ENCODE measurements around the gene LDLRAD3.

DNA sequence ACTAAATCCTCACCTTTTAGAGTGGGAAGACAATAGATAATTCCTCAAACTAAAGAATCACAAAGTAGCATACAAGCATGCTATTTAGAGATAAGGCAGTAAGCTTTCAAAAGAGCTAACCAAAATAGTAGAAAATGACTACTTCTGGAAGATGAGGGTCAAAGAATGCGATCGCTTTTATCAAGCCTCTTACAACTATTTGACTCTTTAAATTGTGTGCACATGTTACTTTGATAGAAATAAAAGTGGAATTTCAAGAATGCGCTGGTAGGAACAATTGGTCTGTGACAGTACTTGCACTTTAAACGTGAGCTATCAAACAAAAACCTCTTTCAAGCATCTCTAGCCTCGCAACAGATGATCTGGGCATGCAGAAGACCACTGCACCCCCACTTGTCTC lies 248.1 kb downstream of the LDLRAD3 start:
- TF ChIP-seq, protein P1, sequence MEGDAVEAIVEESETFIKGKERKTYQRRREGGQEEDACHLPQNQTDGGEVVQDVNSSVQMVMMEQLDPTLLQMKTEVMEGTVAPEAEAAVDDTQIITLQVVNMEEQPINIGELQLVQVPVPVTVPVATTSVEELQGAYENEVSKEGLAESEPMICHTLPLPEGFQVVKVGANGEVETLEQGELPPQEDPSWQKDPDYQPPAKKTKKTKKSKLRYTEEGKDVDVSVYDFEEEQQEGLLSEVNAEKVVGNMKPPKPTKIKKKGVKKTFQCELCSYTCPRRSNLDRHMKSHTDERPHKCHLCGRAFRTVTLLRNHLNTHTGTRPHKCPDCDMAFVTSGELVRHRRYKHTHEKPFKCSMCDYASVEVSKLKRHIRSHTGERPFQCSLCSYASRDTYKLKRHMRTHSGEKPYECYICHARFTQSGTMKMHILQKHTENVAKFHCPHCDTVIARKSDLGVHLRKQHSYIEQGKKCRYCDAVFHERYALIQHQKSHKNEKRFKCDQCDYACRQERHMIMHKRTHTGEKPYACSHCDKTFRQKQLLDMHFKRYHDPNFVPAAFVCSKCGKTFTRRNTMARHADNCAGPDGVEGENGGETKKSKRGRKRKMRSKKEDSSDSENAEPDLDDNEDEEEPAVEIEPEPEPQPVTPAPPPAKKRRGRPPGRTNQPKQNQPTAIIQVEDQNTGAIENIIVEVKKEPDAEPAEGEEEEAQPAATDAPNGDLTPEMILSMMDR (IDR thresholded peaks at IDR 0.05), result no peak
- no peak for TF ChIP-seq POLR2A (IDR thresholded peaks at IDR 0.05)
